Pulmonary artery endothelial cell (primary cell): Measurements from ENCODE around the gene MUC6. TPM values are rescaled to one million over a fixed set of nuclear protein-coding genes. Genes with fewer than 3 reads are reported as not detected.
"Not testable (repeated sequence)": the region's sequence is repeated elsewhere in the genome, so short reads cannot be mapped to it uniquely, and the experiment has no call there.

Experiments
- DNase-seq: peaks from one replicate; pipeline ENCODE4 v3.0.0-alpha.2; 2011; ENCODE audit warnings: low read depth, low spot score
- total RNA-seq: library from RNA; depleted of rRNA; stranded (reverse); fragments of >200 nt; gene quantifications from 2 replicates; pipeline ENCODE4 v1.2.3, GENCODE V29; 2014

Gene MUC6
- total RNA-seq, 1 donor from 2014 or later = not detected

DNA sequence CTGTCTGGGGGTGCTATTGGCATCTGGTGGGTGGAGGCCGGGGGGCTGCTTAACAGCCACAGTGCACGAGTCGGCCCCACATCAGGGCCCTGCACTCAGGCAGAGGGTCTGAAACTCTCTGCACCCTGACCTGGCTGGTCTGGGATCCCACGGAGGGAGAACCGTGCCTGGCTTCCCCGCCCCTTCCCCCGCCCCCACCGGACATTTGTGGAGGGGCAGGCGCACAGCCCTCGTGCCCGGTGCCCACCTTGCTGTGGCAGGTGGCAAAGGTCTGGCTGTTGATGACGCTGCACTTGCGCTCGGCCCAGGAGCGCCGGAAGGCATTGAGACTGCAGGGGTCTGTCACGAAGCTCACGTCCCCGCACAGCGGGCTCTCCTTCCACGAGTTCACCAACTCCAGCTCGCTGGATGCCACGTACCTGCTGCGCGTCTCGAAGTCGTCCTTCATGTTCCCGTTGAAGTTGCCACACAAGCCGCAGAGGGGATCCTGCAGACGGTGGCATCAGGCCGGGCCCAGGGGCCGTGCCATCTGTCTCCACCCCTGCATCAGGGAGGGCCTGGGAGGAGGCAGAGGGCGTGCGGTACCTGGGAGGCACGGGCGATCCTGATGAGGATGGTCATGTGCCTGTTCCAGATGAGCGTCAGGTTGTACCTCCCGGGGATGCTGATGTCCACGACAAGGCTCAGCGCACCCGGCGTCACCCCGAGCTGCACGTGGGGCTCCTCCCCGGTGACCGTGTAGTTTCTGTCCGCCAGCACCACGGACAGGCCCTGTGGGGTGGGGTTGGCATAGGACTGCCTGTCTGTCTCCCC, 11.7 kb downstream of the MUC6 start:
- no peak for DNase-seq

DNA sequence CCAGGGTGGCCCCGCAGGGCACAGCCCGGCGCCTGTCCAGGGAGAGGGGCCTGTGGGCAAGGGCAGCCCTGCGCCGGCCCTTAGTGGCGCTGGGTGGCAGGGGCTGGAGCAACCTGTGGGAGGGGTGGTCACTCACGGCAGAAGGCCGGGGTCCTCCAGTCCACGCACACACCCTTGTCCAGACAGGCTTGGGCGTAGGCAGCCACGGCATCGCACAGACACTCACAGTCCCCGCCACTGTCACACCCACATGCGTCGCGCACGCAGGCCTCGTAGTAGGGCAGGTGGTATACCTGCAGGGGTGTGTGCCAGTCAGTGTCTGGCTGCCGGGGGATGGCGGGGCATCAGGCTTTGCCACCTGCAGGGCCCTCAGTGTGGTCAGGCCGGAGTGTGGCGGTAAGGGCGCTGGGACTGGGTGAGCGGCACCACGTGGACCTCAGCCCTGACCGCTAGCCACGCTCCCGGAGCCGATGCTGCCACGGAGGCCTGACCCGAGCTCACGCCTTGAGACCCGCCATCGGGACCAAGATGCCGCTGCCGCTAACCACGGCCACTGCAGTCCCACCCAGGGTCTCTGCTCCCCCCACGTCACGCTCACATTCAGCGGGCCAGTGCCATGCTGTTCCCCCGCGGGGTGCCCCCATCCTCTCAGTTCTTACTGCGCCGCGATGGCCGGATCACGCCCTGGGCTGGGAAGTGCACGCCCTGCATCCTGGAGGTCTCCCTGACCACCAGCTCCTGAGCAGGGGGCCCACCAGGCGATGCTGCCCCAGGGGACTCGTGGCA, 12.5 kb downstream of the MUC6 start:
- no peak for DNase-seq

DNA sequence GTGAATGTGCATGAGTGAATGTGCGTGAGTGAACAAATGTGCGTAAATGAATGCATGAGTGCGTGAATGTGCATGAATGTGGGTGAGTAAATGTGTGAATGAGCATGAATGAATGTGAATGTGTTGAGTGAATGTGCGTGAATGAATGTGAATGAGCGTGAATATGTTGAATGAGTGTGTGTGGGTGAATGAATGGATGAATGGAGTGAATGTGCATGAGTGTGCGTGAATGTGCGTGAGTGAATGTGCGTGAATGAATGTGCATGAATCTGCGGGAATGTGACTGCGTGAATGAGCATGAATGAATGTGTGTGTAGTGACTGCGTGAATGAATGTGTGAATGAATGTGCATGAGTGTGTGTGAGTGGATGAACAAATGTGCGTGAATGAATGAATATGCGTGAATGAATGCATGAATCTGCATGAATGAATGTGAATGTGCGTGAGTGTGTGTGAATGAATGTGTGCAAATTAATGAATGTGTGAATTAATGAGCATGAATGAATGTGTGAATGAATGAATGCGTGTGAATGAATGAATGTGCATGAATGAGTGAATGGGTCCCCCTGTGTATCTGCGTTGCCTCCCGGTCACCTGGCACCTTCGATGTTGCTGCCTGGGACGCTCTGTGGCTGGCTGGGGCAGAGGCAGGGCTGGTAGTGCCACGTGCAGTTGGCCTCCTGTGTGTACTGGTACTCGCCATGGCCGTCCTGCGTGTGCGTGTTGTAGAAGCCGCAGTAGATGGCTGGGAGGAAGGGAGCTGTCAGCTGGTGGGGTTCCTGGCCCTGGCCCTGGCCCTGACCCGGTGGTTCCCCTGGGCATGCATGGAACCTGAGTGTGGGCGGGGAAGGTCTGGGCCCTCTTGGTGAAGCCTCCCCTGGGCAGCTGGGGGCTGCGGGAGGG, 13.4 kb downstream of the MUC6 start:
- no peak for DNase-seq

DNA sequence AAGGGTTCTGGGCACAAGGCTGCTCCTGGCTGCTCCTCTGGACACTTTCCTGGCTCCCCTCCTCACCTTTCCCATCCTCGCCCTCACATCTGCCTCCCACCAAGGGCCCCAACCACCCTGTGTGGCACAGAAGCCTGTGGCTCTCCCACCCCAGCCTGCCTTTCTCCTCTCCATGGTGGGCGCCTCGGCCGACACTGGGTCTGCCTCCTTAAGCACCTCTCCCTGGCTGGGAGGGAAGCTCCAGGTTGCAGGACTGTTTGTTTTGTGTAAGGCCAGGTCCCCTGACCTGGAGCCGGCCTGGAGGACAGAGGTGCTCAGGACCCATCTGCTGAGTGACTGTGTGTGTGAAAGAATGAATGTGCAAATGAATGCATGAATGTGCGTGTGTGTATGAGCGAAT, 14.1 kb downstream of the MUC6 start:
- no peak for DNase-seq

DNA sequence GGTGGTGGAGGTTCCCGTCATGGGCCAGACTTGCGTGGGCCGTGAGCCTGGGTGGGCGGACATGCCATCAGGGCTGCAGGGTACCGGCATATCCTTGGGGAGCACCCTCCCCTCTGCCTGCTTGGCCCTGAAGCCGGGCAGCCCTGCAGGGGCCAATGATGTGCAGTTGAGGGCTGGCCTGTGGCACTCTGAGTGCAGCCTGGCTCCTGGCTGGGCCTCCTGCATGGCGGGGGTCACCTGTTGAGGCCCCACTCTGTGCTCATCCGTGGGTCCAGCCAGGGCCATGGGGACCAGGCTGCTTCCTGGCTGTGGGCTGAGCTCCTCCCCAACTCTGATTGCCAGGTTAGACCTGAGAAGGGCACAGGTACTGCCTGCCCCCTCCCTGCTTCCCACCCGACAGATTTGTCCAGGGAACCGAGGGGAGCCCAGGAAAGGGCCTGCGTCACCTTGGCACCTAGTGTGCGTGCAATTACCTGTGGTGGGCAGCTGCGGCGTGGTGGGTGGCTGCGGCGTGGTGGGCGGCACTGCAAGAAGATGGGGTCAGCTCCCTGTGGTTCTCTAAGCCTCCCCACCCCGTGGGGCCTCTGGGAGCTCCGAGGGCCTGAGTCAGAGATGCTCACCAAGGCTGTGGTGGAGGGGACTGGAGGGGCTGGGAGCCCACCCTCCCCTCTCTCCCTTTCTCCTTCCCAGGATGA, 16.2 kb downstream of the MUC6 start:
- no peak for DNase-seq

DNA sequence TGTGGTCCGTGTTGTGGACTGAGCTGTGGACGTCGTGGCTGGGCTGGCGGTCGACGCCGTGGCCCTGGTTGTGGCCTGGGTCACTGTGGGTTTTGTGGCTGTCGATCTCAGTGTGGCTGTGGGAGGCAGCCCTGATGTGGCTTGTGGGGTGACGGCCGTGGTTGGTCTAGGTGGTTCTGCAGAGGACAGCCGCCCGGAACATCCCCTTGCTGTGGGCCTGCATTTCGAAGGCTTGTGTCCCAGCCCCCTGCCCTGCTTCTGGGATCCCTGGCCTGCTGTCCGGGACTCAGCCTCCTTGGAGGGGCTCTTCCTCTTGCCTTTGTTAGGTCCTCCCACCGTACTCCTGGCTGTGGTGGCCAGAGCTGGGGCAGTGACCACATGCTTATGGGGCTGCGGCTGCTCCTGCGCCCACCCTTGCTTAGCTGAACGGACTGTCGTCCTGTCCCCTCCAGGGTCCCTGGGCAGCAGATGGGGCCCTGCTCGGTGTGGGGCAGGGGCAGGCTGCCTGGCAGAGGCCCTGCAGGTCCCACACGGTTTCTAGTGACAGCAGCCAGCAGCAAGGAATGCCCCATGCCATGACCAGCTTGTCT, 17.1 kb downstream of the MUC6 start:
- no peak for DNase-seq

DNA sequence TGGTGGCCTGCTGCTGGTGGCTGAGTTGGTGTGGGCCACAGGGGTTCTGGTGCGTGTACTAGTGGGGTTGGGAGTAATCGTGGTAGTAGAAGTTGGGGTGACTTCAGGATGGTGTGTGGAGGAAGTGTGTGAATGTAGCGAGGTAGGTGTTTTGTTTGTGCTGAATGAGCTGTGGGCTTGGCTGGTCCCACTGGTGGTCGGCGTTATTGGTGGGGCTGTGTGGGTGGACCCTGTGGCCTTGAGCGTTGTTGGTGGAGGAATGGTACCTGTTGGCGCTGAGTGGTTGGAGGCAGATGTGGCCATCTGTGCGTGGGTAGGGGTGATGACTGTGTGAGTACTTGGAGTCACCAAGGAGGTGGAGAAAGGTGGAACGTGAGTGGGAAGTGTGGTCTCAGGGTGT, 18.4 kb downstream of the MUC6 start:
- no peak for DNase-seq

DNA sequence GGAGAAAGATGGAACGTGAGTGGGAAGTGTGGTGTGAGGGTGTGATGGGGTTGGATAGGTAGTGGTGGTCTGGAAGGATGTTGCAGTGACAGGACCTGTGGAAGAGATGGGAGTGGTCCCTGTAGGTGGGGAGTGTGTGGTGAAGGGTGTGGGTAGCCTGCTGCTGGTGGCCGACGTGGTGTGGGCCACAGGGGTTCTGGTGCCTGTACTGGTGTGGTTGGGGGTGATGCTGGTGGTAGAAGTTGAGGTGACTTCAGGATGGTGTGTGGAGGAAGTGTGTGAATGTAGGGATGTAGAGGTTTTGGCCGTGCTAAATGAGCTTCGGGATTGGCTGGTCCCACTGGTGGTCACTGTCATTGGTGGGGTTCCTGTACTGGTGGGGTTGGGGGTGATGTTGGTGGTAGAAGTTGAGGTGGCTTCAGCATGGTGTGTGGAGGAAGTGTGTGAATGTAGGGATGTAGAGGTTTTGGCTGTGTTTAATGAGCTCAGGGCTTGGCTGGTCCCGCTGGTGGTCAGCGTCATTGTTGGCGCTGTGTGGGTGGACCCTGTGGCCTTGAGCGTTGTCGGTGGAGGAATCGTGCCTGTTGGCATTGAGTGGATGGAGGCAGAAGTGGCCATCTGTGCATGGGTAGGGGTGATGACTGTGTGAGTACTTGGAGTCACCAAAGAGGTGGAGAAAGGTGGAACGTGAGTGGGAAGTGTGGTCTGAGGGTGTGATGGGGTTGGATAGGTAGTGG, 19.1 kb downstream of the MUC6 start:
- no peak for DNase-seq

DNA sequence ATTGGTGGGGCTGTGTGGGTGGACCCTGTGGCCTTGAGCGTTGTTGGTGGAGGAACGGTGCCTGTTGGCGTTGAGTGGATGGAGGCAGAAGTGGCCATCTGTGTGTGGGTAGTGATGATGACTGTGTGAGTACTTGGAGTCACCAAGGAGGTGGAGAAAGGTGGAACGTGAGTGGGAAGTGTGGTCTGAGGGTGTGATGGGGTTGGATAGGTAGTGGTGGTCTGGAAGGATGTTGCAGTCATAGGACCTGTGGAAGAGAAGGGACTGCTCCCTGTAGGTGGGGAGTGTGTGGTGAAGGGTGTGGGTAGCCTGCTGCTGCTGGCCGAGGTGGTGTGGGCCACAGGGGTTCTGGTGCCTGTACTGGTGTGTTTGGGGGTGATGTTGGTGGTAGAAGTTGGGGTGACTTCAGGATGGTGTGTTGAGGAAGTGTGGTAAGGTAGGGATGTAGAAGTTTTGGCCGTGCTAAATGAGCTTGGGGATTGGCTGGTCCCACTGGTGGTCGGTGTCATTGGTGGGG, 19.9 kb downstream of the MUC6 start:
- DNase-seq = not testable (repeated sequence)

DNA sequence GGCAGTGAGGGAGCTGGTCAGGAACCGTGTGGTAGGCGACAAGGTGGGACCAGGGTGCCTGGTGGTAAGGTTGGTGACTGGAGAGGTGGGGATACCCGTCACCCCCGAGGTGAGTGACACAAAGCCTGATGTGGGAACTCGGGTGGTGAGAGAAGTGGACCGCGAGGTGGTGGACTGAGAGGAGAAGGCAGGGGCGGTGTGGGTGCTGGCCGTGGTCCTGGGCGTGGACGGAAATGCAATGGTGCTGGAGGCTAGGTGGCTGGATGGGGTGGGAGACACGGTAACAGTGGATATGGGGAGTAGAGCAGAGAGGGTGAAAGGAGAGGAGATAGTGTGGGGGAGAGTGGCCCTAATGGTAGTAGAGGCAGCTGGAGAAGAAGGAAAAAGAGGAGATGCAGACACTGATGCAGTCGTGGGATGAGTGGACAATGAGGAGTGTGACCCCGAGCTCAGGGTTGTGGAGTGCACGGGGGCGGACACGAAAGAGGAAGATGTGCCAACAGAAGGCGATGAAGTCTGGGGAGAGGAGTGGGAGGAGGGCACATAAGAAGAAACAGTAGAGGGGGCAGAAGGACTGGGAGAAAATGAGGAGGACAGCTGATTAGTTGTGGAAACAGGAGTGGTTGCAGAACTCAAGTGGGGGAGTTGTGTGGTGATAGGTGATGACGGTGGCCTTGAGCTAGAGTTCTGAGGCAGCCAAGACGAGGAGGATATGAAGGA, 20.5 kb downstream of the MUC6 start:
- DNase-seq = no peak

DNA sequence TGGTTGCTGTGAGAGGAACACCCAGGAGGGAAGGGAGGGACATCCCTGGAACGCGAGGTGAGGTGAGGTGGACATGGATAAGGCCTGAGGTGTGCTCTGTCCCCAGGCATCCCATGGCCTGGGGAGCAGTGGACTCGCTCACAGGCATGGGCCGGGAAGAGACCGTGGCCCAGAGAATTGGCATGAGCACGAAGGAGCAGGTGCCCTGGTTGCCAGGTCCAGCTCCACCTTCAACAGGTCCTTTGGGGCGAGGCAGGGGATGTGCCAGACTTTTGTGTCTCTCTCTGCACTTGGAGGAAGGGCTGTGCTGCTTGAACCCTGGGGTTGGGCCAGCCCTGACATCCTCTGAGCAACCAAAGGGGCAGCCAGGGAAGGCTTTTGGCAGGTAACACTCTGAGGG, 21.5 kb downstream of the MUC6 start:
- no peak for DNase-seq

DNA sequence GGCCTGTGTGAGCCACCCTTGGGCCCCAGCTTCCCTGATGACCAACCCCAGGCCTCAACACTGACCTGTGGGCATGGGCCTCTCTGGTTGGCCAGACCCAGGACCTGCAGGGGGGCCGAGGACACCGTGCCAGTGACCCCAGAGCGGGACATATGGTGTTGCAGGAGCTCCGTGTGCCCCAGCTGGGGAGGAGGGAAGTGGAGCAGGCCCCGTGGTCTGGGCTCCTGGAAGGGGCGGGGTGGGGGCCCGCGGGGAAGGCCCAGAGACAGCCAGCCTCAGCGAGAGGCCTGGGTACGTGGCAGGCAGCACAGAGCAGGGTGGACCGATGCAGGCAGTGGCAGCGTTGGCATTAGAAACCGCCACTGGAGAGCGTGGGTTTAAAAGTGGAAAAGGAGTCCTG, 22.2 kb downstream of the MUC6 start:
- no peak for DNase-seq

DNA sequence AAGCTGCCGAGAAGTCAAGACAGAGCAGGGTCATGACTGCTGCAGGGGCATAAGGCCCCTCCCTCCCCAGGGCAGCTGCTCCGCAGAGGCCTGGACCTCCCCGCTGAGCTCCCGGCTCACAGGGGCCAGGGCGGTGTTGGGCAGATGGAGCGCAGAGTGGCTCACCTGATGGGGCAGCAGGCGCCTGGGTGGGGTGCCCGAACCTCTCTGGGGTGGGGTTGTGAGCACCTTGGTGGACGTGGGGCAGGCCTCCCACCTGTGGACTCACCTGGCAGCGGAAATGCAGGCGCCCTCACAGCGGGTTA, 22.9 kb downstream of the MUC6 start:
- DNase-seq = no peak

DNA sequence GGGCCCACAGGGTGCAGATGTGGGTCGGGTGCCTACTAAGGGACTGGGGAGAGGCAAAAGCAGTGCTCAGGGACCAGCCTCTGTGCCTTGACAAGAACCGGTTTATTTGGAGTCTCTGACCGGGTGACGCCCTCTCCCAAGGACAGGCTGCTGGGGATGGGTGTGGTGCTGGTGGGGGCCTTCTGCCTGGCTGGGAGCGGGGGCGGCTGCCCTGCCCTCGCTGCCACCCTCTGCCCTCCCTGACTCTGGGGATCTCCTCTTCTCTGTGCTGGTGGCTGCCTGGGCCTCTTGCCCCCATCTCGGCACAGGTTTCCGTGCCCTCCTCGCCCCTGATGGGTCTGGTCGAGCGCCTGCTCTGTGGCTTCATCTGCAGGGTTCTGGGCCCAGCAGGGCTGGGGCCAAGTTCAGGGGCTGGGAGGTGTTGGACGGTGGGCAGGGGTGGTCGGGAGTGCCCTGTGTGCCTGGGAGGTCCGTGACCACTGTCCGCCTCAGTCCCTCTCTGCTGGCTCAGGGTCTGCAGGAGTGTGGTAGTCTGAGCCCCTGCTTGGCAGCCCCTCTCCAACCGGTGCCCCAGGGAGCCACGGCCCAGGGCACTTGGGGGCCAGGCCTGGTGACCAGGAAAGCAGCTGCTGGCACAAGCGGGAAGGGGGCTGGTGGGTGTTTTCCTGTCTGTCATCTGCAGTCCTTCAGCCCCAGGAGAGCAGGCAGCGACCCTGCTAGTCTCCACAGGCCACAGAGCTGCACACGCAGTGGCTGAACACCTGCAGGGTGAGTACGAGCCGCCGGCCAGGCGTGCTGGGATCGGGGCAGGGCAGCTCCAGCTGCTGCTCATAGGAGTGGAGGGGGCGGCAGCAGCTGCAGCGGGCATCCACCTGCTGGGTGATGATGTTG, 23.5 kb downstream of the MUC6 start:
- DNase-seq = no peak

DNA sequence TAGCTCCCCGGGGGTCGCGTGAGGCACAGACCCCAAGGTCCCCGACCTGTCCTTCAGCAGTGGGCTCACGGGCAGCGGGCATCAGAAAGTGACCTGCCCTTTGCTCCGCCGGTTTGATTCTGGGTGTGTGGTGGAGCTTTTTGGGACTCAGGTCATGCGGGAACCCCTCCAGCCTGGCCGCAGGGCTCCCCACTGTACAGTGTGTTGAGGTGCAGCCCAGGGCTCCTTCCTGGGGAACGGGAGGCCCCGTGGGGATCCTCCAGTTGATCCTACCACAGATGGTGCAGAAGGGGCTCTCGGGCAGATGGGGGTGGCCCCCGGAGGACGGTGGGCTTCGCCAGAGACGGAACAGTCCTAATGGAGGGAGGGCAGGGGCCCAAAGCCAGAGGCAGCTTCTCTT, 24.2 kb downstream of the MUC6 start:
- DNase-seq = no peak

DNA sequence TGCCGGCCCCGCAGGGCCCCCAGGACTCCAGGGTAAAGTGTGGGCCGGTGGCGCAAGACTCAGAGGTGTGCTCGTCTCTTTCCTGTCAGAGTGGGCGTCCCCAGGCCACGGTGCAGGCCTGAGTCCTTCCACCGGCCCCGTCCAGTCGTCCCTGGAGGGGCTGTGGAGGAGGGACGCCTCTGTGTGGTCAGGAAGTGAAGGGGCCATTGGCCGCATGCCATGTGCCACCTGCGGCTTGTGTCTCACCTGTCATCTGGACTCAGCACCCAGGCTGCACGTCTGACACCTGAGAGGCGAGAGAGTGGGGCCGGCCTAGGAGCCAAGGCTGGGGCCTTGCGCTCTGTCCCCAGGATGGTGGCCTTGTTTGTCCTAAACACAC, 25.2 kb downstream of the MUC6 start:
- DNase-seq = no peak

DNA sequence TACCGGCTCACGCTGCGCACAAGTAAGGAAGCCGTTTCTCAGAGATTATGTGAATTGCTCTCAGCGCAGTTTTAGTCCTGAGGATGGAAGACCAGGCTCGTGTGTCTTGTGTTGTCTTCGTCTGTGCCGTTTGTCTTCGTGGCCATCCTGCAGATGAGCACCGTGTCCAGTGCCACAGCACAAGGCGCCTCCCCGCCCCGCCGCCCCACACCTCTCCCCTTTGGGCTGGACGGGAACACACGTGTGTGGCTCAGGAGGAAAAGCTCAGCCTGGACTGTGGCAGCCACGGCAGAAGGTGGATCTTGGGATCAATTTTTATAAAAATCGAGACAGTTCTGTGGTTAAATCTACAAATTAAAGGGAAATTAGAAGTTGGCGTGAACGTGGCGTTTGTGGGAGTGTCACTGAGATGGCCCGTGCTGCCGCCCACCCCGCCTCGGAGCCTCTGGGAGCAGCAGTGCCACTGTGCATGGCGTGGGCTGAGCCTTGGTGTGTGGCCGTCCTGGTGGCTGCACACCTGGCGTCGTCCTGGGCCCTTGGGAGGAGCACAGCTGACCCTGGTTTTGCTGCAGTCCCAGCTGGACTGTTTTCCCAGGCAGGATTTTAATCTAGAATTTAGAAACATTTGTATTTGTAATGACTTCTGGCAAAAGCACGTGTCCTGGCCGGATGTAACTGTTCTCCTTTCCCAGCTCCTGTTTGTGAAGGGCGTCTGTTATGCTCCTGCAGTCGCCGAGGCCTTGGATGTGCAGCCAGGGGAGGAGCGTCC, 25.8 kb downstream of the MUC6 start:
- no peak for DNase-seq

DNA sequence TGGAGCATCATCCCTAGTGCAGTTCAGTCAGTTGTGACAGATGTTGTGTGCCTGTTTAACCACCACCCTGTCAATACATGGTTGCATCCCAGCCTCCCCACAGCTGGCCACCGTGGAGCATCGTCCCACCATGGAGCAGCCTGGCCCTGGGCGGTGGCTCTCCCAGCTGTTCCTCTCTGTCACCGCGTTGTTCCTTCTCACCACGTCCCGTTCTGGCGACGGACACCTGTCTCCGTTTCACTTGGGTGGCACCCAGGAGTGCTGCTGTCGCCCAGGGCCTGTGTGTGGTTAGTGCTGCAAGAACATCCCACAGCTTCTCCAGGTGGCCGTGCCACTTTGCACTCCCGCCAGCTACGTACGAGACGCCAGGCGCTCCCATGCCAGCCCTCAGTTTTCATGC, 26.5 kb downstream of the MUC6 start:
- no peak for DNase-seq
